HG03025 (cell line): ENCODE results near the gene CSTPP1.
"Not testable (repeated sequence)": the region's sequence is repeated elsewhere in the genome, so short reads cannot be mapped to it uniquely, and the experiment has no call there.

Source experiments
- ATAC-seq: cut with Tn5 transposase; IDR thresholded peaks from one replicate; pipeline ENCODE4 v1.9.1; 2021; ENCODE audit warnings: mild to moderate bottlenecking, moderate library complexity; ENCODE audit not compliant: unreplicated experiment, low FRiP score

CSTPP1 gene

DNA sequence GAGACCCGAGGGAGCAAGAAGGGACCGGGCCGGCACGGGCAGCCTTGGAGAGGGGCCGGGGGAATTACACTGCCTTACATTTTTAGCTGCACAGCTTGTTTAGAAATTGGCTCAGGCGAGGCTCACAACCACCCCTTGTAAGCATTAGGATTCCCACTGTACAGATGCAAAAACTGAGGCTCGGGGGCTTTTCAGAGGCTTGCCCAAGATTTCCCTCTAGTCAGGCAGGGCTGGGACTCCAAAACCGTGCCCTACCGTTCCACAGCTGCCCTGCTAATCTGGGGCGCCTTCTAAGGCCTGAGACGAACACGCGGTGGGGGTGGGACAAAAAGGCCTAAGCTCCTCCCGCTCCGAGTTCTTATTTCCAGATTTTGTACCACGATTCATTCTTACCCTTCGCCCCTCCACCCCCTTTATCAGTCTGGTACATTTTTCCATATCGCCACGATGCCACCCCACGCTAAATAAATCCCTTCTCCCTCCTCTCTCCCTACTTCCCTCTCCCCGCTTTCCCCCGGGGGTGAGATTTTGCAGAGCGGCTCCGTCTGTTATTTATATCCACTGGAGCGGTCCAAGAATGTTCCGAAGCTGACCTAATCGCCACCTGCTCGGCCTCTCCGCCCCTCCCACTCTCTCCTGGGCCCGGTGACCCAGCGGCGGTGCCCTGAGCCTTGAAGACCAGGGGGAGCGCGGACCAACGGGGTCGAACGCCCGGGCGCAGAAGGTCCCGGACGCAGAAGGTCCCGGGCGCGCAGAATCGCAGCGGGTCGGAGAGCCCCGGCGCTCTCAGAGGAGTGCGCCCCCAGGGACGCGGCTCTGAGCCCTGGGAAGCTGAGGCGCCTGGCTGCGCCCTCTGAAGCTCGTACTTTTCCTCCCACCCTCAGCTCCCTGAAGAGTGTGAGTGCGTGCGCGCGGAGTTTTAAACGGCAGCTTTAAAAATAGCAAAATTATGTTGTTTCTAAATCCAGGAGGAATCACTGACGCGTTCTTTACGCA lies 250.4 kb downstream of the CSTPP1 start:
- no peak for ATAC-seq

DNA sequence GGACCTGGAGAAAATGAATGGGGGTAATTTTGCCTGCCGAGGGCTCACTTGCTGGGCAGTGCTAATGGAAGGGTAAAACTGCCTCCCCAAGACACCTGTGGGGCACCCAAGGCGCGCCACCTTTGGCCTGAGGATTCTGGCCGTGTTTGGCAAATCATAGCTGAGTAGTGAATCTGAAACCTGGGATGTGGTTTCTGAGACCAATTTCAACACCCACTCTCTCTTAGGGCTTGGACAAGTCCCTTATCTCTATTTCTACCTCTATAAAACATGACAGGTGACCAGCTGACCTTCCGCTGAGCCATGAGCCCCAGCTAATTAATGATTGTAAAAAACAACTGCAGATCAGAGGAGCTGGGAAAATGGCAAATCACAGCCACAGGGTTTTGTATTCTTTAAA lies 251.2 kb downstream of the CSTPP1 start:
- ATAC-seq, result no peak

- no peak for ATAC-seq
These were observed 251.7 kb downstream of the CSTPP1 start for GRCh38 chr11:47188259-47188658.

- no peak for ATAC-seq
These were observed 252.7 kb downstream of the CSTPP1 start for GRCh38 chr11:47189100-47189834.

DNA sequence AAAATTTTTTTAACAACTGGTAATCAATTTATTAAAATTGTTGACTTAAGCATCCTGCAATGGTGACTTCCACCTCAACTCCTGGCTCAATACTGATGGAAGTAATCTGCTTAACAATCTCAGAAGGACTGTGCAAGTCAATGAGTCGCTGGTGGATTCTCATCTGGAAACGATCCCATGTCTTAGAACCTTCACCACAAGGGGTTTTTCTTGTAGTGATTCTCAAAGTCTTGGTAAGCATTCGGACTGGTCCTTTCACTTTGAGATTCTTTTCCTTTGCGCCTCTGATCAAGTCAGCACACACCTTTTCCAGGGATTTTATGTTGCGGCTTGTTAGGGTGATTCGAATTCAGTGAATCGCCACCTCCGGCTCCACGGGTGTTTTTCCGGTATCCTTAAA lies 254.6 kb downstream of the CSTPP1 start:
- not testable (repeated sequence) for ATAC-seq

- no peak for ATAC-seq
These were observed 255.6 kb downstream of the CSTPP1 start for GRCh38 chr11:47192111-47192510.

- ATAC-seq, result not testable (repeated sequence)
These were observed 261.6 kb downstream of the CSTPP1 start for GRCh38 chr11:47198161-47198560.

DNA sequence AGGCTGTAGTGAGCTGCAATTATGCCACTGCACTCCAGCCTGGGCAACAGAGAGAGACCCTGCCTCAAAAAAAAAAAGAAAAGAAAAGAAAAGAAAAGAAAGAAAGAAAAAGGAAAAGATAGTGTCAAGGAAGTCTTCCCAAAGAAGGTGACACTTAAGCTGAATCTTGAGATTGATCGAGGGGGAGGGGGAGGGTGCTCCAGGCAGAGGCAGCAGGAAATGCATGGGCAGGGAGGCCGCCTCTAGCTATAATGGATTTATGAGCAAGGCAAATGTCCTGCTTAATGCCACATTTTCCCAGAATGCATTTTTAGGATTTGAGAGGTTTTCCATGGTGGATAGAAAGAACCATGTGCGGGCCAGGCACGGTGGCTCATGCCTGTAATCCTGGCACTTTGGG lies 264.5 kb downstream of the CSTPP1 start:
- ATAC-seq, result no peak

GRCh38 chr11:47202576-47202975 lies 266.0 kb downstream of the CSTPP1 start:
- no peak for ATAC-seq

DNA sequence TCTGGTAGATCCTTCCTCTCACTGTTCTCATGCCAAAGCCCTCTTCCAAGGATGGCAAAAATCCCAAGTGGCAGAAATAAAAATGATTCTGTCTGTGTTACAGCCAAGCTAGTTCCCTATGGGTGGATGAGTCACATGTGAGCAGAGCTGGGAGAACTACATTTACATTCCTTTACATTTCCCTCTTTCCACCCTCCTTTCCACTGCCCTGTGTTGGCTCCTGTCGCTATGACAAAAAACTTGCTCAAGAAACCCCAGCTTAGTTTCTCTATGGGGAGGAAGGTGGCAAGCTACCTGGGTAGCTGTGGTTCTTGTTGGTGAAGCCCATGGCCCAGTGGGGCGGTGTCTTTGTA lies 268.1 kb downstream of the CSTPP1 start:
- ATAC-seq, result no peak

GRCh38 chr11:47206577-47206976 lies 270.0 kb downstream of the CSTPP1 start:
- ATAC-seq, result not testable (repeated sequence)

DNA sequence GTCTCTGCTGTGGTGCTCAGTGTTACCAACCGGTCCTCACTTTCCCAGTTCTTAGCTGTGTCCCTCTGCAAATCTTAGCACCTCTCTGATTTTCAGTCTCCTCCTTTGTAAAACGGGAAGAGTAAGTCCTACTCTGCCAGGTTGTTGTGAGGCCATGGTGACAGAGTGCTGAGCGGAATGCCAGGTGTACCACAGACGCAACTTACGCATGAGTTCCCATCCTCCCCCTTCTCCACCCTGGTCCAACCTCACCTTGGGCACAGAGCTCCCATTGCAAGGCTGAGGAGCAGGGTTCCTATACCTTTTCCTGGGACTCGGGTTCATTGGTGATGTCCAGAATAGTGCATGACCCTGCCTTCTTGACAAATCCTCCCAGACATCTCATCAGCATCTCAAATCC lies 270.9 kb downstream of the CSTPP1 start:
- ATAC-seq, result no peak

GRCh38 chr11:47208008-47208552 lies 271.5 kb downstream of the CSTPP1 start:
- not testable (repeated sequence) for ATAC-seq

DNA sequence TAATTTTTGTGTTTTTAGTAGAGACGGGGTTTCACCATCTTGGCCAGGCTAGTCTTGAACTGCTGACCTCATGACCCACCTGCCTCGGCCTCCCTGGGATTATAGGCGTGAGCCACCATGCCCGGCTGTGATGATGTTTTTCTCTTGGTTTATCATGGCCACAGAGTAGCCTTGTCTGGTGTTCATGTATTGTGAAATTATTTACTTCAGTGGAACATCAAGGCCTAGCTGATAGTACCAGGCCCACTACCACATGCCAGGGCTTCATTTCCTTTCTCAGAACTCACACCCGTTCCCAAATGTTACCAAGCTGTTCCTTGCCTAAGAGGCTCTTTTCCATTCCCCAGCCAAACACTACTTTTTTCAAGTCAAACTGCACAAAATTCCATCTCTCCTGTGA lies 272.1 kb downstream of the CSTPP1 start:
- no peak for ATAC-seq
